DND-41 (cell line): ENCODE results near the gene NAT8.
"Not testable (repeated sequence)": the region's sequence is repeated elsewhere in the genome, so short reads cannot be mapped to it uniquely, and the experiment has no call there.

ENCODE experiments used
- ATAC-seq: fragments of 200-7000 bp; cut with Tn5 transposase; 3 replicates; pipeline ENCODE4 v1.9.1; 2021; ENCODE audit warnings: low read depth; ENCODE audit not compliant: insufficient read depth
- DNase-seq: peaks from one replicate; pipeline ENCODE4 v3.0.0-alpha.2; 2020
- H2AFZ ChIP-seq: 2 replicates; pipeline ENCODE4 v1.6.0; 2012; ENCODE audit warnings: low read depth, low read length
- H3K27ac ChIP-seq: 2 replicates; pipeline ENCODE4 v1.5.1; 2012; ENCODE audit warnings: low read length, inconsistent platforms
- H3K27me3 ChIP-seq: fragments of 200-600 bp; sonication (generic); 2 replicates; pipeline ENCODE4 v1.6.0; 2012; ENCODE audit warnings: low read length, mild to moderate bottlenecking, inconsistent platforms; ENCODE audit not compliant: insufficient read depth, poor library complexity
- H3K36me3 ChIP-seq: 2 replicates; pipeline ENCODE4 v1.5.1; 2012; ENCODE audit warnings: low read length, inconsistent platforms; ENCODE audit not compliant: insufficient read depth
- H3K4me1 ChIP-seq: 2 replicates; pipeline ENCODE4 v1.5.1; 2012; ENCODE audit warnings: mild to moderate bottlenecking, low read length; ENCODE audit not compliant: insufficient read depth
- H3K4me2 ChIP-seq: 2 replicates; pipeline ENCODE4 v1.6.0; 2012; ENCODE audit warnings: mild to moderate bottlenecking, moderate library complexity, low read length, inconsistent platforms; ENCODE audit not compliant: insufficient read depth
- H3K4me3 ChIP-seq, 2 experiments: fragments of 200-600 bp in 1 of 2; shearing (Covaris generic) in 1 of 2; 2 replicates each; pipeline ENCODE4 v1.5.1; 2012 to 2016; ENCODE audit warnings: inconsistent platforms in 2 of 2, low read length in 2 of 2, mild to moderate bottlenecking in 2 of 2, low read depth in 1 of 2, moderate library complexity in 1 of 2
- H3K79me2 ChIP-seq: 2 replicates; pipeline ENCODE4 v1.6.0; 2012; ENCODE audit warnings: low read length, inconsistent platforms; ENCODE audit not compliant: insufficient read depth
- H3K9ac ChIP-seq: 2 replicates; pipeline ENCODE4 v1.6.0; 2012; ENCODE audit warnings: low read depth, mild to moderate bottlenecking, inconsistent platforms, low read length, moderate library complexity
- H3K9me3 ChIP-seq: 2 replicates; pipeline ENCODE4 v1.5.1; 2012; ENCODE audit warnings: low read length, moderate library complexity, mild to moderate bottlenecking, inconsistent platforms; ENCODE audit not compliant: insufficient read depth, severe bottlenecking
- H4K20me1 ChIP-seq: 2 replicates; pipeline ENCODE4 v1.6.0; 2012; ENCODE audit warnings: low read length; ENCODE audit not compliant: insufficient read depth
- EZH2 ChIP-seq: IDR thresholded peaks from 3 replicates; pipeline ENCODE4 v1.6.1; 2012; ENCODE audit warnings: borderline replicate concordance, low read depth, mild to moderate bottlenecking, moderate library complexity, low read length, inconsistent platforms; ENCODE audit not compliant: severe bottlenecking
- TF ChIP-seq, protein P1 (sequence below): IDR thresholded peaks from 2 replicates; pipeline ENCODE4 v1.5.1; 2012; ENCODE audit warnings: borderline replicate concordance, low read length, moderate library complexity, mild to moderate bottlenecking; ENCODE audit not compliant: poor library complexity, severe bottlenecking; ENCODE audit errors: extremely low read depth

The NAT8 gene

DNA sequence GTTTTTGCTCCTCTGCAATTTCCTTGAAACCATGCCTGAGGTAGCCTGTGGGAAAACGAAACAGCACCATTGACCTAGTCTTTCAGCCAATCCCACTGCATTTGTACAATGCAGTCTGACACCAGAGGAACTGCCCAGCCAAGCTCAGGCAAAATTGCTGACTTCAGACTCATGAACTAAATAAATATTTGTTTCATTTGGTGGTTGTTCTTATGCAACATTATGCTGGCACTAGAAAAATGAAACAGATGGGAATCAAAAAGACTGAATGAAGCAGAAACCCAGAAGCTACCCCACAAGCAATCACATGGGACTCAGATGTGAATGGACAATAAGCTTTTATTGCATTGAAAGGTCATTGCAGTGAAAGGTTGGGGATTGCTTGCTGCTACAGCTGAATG, 1.7 kb downstream of the NAT8 start:
- no peak for TF ChIP-seq EZH2
- TF ChIP-seq, protein P1, sequence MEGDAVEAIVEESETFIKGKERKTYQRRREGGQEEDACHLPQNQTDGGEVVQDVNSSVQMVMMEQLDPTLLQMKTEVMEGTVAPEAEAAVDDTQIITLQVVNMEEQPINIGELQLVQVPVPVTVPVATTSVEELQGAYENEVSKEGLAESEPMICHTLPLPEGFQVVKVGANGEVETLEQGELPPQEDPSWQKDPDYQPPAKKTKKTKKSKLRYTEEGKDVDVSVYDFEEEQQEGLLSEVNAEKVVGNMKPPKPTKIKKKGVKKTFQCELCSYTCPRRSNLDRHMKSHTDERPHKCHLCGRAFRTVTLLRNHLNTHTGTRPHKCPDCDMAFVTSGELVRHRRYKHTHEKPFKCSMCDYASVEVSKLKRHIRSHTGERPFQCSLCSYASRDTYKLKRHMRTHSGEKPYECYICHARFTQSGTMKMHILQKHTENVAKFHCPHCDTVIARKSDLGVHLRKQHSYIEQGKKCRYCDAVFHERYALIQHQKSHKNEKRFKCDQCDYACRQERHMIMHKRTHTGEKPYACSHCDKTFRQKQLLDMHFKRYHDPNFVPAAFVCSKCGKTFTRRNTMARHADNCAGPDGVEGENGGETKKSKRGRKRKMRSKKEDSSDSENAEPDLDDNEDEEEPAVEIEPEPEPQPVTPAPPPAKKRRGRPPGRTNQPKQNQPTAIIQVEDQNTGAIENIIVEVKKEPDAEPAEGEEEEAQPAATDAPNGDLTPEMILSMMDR: no peak
- Histone ChIP-seq H3K4me3 (no peak overlapping the region), H2AFZ (no peak overlapping the region), H3K9me3 (peaks cover 5% of the 10 kb centered on the region), H3K4me1 (no peaks in the 10 kb centered on the region), H3K79me2 (no peaks in the 10 kb centered on the region), H3K27ac (no peak overlapping the region), H3K27me3 (no peaks in the 10 kb centered on the region), H4K20me1 (no peaks in the 10 kb centered on the region), H3K36me3 (no peaks in the 10 kb centered on the region), H3K9ac (no peak overlapping the region), H3K4me2 (no peak overlapping the region)
- ATAC-seq (no peak), DNase-seq (no peak)

GRCh38 chr2:73638429-73638828, 3.8 kb downstream of the NAT8 start:
- TF ChIP-seq, protein P1: no peak
- TF ChIP-seq EZH2: no peak
- H2AFZ ChIP-seq: no peak overlapping the region
- H4K20me1 ChIP-seq: no peaks in the 10 kb centered on the region
- no peak overlapping the region for H3K27ac ChIP-seq
- H3K4me3 ChIP-seq: no peak overlapping the region
- H3K27me3 ChIP-seq: no peaks in the 10 kb centered on the region
- H3K9me3 ChIP-seq: peaks cover 5% of the 10 kb centered on the region
- DNase-seq (no peak), ATAC-seq (no peak)
- H3K79me2 ChIP-seq: no peaks in the 10 kb centered on the region
- H3K9ac ChIP-seq: no peak overlapping the region
- H3K36me3 ChIP-seq: no peaks in the 10 kb centered on the region
- H3K4me1 ChIP-seq: no peaks in the 10 kb centered on the region
- no peak overlapping the region for H3K4me2 ChIP-seq

GRCh38 chr2:73636977-73637376, 5.2 kb downstream of the NAT8 start:
- DNase-seq, H3K4me1 ChIP-seq, H3K4me3 ChIP-seq, H4K20me1 ChIP-seq, H3K27me3 ChIP-seq, H2AFZ ChIP-seq, H3K36me3 ChIP-seq, H3K4me2 ChIP-seq, H3K9me3 ChIP-seq, H3K79me2 ChIP-seq, H3K27ac ChIP-seq, ATAC-seq, H3K9ac ChIP-seq: not testable (repeated sequence)

- ATAC-seq: peak; percentile 98
- not testable (repeated sequence) for H2AFZ ChIP-seq, H3K4me2 ChIP-seq, H3K4me3 ChIP-seq, H3K27ac ChIP-seq, H3K9me3 ChIP-seq, H3K79me2 ChIP-seq, H3K36me3 ChIP-seq, H4K20me1 ChIP-seq, H3K27me3 ChIP-seq, H3K4me1 ChIP-seq, H3K9ac ChIP-seq
- TF ChIP-seq, protein P1: peak; percentile 61
- peak; percentile 40 for DNase-seq
These were observed 11.5 kb downstream of the NAT8 start for GRCh38 chr2:73630662-73631266.

- ATAC-seq: not testable (repeated sequence)
These were observed 13.7 kb downstream of the NAT8 start for GRCh38 chr2:73628493-73628892.

DNA sequence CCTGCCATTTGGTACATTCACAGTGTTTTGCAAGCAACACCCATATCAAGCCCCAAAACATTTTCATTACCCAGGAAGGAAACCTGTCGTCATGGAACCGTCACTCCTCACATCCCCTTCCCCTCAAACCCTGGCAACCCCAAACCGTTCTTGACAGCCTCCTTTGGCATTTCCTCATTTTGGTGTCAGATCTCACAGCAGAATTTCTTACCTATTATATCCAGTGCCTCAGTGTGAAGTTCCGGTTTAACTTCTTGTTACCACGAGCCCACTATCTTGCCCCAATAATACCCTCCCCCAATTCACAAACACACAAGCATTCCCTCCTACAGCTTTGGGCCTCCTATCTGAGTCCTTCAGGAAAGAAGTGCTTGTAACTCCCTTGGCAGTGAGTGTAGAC, 16.0 kb downstream of the NAT8 start:
- not testable (repeated sequence) for H3K27ac ChIP-seq, H3K4me2 ChIP-seq, H3K4me1 ChIP-seq

More at GRCh38 chr2:73628493-73628892, 13.7 kb downstream of the NAT8 start:
- not testable (repeated sequence) for H3K27ac ChIP-seq, H3K9ac ChIP-seq, H3K79me2 ChIP-seq, H4K20me1 ChIP-seq, H3K4me3 ChIP-seq, H3K9me3 ChIP-seq, H3K27me3 ChIP-seq, H2AFZ ChIP-seq, DNase-seq, H3K36me3 ChIP-seq, H3K4me1 ChIP-seq, H3K4me2 ChIP-seq

More for the DNA sequence above, 16.0 kb downstream of the NAT8 start:
- not testable (repeated sequence) for H2AFZ ChIP-seq, H3K79me2 ChIP-seq, H3K4me3 ChIP-seq, DNase-seq, H4K20me1 ChIP-seq, H3K9ac ChIP-seq, H3K27me3 ChIP-seq, H3K9me3 ChIP-seq, H3K36me3 ChIP-seq, ATAC-seq
